IPS-11a (cell line): ENCODE measurements around the gene PRSS50.

Source experiments
- H3K4me3 ChIP-seq: one replicate; pipeline ENCODE4 v1.5.1; 2013; ENCODE audit warnings: low read depth, low read length, control low read depth

PRSS50 gene

GRCh38 chr3:46729038-46729437, 11.4 kb upstream of the PRSS50 start:
- H3K4me3 ChIP-seq = no peak overlapping the region

GRCh38 chr3:46725621-46726314, 8.1 kb upstream of the PRSS50 start:
- no peak overlapping the region for H3K4me3 ChIP-seq

- no peak overlapping the region for H3K4me3 ChIP-seq
Measured at GRCh38 chr3:46724424-46724823, 6.8 kb upstream of the PRSS50 start.

GRCh38 chr3:46722443-46722842, 4.8 kb upstream of the PRSS50 start:
- H3K4me3 ChIP-seq = no peak overlapping the region

GRCh38 chr3:46721009-46721408, 3.3 kb upstream of the PRSS50 start:
- H3K4me3 ChIP-seq = no peak overlapping the region

- no peak overlapping the region for H3K4me3 ChIP-seq
Measured at GRCh38 chr3:46719735-46720271, 2.1 kb upstream of the PRSS50 start.

GRCh38 chr3:46719044-46719565, 1.4 kb upstream of the PRSS50 start:
- H3K4me3 ChIP-seq = no peak overlapping the region

GRCh38 chr3:46716461-46717441, 918 bp downstream of the PRSS50 start:
- H3K4me3 ChIP-seq = no peak overlapping the region

- H3K4me3 ChIP-seq = no peak overlapping the region
Measured at GRCh38 chr3:46715507-46716175, 2.0 kb downstream of the PRSS50 start.

- no peak overlapping the region for H3K4me3 ChIP-seq
Measured at GRCh38 chr3:46714728-46715506, 2.8 kb downstream of the PRSS50 start.

GRCh38 chr3:46713898-46714552, 3.6 kb downstream of the PRSS50 start:
- no peak overlapping the region for H3K4me3 ChIP-seq

- no peak overlapping the region for H3K4me3 ChIP-seq
Measured at GRCh38 chr3:46713050-46713897, 4.4 kb downstream of the PRSS50 start.

- no peak overlapping the region for H3K4me3 ChIP-seq
Measured at GRCh38 chr3:46712191-46713049, 5.2 kb downstream of the PRSS50 start.

- H3K4me3 ChIP-seq = no peak overlapping the region
Measured at GRCh38 chr3:46711760-46712159, 5.9 kb downstream of the PRSS50 start.

GRCh38 chr3:46711305-46711704, 6.4 kb downstream of the PRSS50 start:
- H3K4me3 ChIP-seq = no peak overlapping the region

GRCh38 chr3:46710671-46711295, 6.9 kb downstream of the PRSS50 start:
- no peak overlapping the region for H3K4me3 ChIP-seq

GRCh38 chr3:46710229-46710628, 7.4 kb downstream of the PRSS50 start:
- H3K4me3 ChIP-seq = no peak overlapping the region
